RWPE1 (cell line): Measurements from ENCODE around the gene ABCF1.

Experiments
- CTCF ChIA-PET: fragments of 350-600 bp; sonication (Branson Sonifier 250); formaldehyde crosslinking; extraction: SDS; loops from one replicate; lab custom pipeline; 2021; lab: Yijun Ruan, JAX
- POLR2A ChIA-PET: fragments of 400-600 bp; formaldehyde crosslinking; extraction: SDS; loops from one replicate; lab custom pipeline; 2020; ENCODE audit warnings: antibody characterized with exemption; ENCODE audit not compliant: low non-redundant PET; lab: Yijun Ruan, JAX
- DNase-seq: peaks from one replicate; pipeline ENCODE4 v3.0.0; 2012; ENCODE audit warnings: low spot score
- H3K27ac ChIP-seq: fragments of 450-650 bp; 2 replicates; pipeline ENCODE4 v1.5.1; 2017
- TF ChIP-seq, protein P1 (sequence below): fragments of 450-650 bp; conservative IDR thresholded peaks from 2 replicates; pipeline ENCODE4 v1.5.1; 2017; ENCODE audit warnings: low read depth, mild to moderate bottlenecking

The ABCF1 gene

DNA sequence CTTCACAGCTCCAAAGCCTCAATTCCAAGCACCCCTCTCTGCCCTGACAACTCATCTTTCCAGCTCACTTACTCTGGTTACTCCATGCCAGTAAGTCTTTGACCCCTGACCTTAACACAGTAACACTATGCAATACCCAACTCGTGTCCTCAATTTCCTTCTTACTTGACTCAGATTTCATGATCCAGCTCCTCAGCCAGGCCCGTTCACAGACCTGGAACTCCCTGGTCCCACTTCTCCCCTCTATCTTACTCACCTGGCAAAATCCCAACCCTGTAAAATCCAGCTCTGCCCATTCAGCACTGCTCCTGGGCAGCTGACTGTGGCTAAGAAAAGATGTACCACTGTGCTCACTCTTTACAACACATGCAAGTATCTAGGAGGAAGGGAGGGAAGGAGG, 22.9 kb upstream of the ABCF1 start:
- DNase-seq: no peak
- TF ChIP-seq, protein P1, sequence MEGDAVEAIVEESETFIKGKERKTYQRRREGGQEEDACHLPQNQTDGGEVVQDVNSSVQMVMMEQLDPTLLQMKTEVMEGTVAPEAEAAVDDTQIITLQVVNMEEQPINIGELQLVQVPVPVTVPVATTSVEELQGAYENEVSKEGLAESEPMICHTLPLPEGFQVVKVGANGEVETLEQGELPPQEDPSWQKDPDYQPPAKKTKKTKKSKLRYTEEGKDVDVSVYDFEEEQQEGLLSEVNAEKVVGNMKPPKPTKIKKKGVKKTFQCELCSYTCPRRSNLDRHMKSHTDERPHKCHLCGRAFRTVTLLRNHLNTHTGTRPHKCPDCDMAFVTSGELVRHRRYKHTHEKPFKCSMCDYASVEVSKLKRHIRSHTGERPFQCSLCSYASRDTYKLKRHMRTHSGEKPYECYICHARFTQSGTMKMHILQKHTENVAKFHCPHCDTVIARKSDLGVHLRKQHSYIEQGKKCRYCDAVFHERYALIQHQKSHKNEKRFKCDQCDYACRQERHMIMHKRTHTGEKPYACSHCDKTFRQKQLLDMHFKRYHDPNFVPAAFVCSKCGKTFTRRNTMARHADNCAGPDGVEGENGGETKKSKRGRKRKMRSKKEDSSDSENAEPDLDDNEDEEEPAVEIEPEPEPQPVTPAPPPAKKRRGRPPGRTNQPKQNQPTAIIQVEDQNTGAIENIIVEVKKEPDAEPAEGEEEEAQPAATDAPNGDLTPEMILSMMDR: no peak
- POLR2A ChIA-PET: no interaction called here
- H3K27ac ChIP-seq: 0 out of 2 replicates have a peak overlapping the region, but pooled peaks have one; percentile 14
- CTCF ChIA-PET: interaction anchor here (0.6 kb wide), 1 partner anchor 42 kb away, joined by 3 read pairs; no protein-coding TSS in a partner anchor

- TF ChIP-seq, protein P1: no peak
- POLR2A ChIA-PET: no interaction called here
- DNase-seq: no peak
- no peak overlapping the region for H3K27ac ChIP-seq
- CTCF ChIA-PET: interaction anchor here (3.6 kb wide), 1 partner anchor 10 kb away, joined by 24 read pairs; no protein-coding TSS in a partner anchor
These were observed 16.8 kb upstream of the ABCF1 start for GRCh38 chr6:30554404-30554803.

DNA sequence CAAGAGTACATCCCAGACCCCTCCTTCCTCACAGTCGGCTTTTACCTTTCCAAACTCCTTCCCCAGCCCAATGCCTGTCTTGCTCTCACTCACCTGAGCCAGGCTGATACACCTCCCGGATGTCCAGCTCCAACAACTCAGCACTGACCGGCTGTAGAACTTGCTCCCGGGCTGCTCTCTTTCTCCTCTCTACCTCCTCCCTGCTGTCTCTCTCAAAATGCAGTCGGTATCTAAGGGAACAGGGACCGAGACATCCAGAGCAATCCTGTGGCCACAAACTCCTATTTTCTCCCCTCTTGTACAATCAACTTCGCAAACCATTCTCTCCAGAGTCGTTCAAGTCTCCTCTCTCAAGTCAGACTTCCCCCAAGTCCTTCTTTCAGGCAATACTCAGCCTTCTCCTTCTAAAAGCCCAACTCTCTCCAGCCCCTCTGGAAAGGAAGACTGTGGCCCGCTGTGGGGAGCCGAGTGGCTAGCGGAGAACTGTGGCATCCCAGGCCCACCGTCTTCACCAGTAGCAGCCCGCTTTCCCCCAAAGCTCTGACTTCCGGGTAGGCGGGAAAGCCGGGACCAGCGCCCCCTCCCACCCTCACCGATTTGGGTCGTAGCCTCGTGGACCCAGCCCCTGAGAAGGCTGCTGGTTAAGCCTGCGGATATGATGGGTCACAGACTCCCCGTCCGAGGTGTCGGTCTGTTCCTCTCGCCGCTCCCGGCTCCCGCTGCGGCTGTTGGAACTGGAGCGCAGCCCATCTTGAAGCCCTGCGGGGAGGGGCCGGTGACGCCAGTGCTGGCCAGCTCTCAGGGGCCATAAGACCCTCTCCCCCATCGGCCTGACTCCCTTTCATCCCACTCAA, 16.1 kb upstream of the ABCF1 start:
- H3K27ac ChIP-seq: peak overlapping the region; percentile 95
- CTCF ChIA-PET: interaction anchor here (0.6 to 3.6 kb wide), 3 partner anchors 10 to 102 kb away, joined by 3 to 24 read pairs (median 7); no protein-coding TSS in a partner anchor
- TF ChIP-seq, protein P1: no peak
- DNase-seq: peak; percentile 31
- POLR2A ChIA-PET: no interaction called here

DNA sequence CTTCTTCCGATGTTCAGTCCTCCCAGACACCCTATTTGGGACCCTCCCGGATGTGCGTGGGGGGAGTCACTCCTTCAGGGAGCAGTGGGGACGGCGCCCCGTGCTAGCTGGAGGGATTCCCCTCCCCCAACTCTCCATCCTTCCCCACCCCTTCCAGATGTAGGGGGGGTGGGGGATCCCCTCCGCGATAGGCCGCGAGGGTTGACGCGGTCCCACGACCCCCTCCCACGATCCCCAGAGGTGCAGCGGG, 15.5 kb upstream of the ABCF1 start:
- H3K27ac ChIP-seq: peak overlapping the region; percentile 95
- ChIA-PET POLR2A (no interaction called here), CTCF (interaction anchor here (0.6 to 3.6 kb wide), 2 partner anchors 11 to 102 kb away, joined by 7 to 24 read pairs; no protein-coding TSS in a partner anchor)
- DNase-seq: no peak
- TF ChIP-seq, protein P1: no peak

DNA sequence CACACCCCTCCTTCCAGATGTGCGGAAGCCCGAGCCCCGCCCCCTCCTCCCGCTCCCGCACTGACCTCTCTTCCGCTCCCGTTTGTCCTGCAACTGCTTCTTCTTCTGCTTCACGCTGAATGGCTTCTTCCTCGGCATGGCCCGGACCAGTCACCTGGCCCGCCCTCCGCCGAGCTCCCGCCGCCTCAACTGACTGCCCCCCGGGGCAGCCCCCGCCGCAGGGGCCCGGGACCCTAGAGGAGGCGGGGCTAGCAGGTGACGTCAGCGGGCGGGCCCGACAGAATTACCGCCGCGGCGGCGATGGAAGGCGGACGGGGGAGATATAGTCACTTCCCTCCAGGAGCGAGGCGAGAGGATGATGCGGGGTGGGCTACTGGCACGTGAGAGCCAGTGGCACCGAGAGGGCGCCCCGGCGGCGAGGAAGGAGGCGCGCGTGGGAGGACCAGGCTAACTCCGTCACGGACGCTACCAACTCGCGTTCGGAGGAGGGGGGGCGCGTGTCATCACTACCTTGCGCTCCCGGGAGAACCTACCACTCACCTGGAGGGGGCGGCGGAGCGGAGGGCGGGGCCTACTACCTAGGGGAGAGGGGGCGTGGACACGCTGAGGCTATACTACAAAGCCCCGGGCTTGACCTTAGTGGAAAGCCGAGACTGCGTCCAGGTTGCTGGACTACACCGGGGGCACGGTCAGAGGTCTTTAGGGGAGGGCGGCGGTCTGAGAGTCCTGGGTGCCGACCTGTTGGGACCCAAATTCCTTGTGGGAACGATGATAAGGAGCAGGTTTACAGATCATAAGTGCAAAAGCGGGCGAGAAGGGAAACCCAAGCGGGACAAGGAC, 15.0 kb upstream of the ABCF1 start, which contains the start of gene GNL1:
TSS of gene GNL1 (minus strand) at position 424 of the 840 bp plus-strand sequence. CDS start at position 138, 286 bp downstream.
- TF ChIP-seq, protein P1: no peak
- H3K27ac ChIP-seq: peak within 1 kb of the TSS; percentile 95
- ChIA-PET POLR2A (no interaction called here), CTCF (interaction anchor here (0.6 to 3.6 kb wide), 2 partner anchors 11 to 103 kb away, joined by 7 to 24 read pairs; no protein-coding TSS in a partner anchor)
- DNase-seq: peak; percentile 98
